Measurements from ENCODE around the gene IL10.

- TF ChIP-seq CTCF (tag by site-specific recombination; IDR thresholded peaks at IDR 0.05), result no peak
- no peak for TF ChIP-seq GLI4 (tag by site-specific recombination; IDR thresholded peaks at IDR 0.05)
- TF ChIP-seq BCL11A (tag by site-specific recombination; IDR thresholded peaks at IDR 0.05; ENCODE audit: low read depth), result no peak
- TF ChIP-seq ZNF354C (tag by site-specific recombination; IDR thresholded peaks at IDR 0.05; ENCODE audit: borderline replicate concordance, low read depth), result no peak
These were observed 34.5 kb downstream of the IL10 start for GRCh38 chr1:206737729-206738201.
